SH-SY5Y (cell line): ENCODE data around the gene PGD.

ENCODE experiments used
- GATA2 ChIP-seq: IDR thresholded peaks from 2 replicates; pipeline ENCODE4 v1.6.1; 2011; ENCODE audit warnings: mild to moderate bottlenecking, low read depth, low read length
- GATA3 ChIP-seq: IDR thresholded peaks from 2 replicates; pipeline ENCODE4 v1.6.1; 2011; ENCODE audit warnings: low read depth, mild to moderate bottlenecking, low read length, moderate library complexity

GRCh38 chr1:10470043-10470442 is 71.2 kb downstream of the PGD start:
- TF ChIP-seq GATA2 (no peak), GATA3 (no peak)
